ENCODE results near the gene OSGEP.

- no peak for TF ChIP-seq CTCF (IDR thresholded peaks at IDR 0.05; ENCODE audit: low read depth, low read length, poor library complexity, severe bottlenecking)
- no peak for TF ChIP-seq EZH2phosphoT487 (IDR thresholded peaks at IDR 0.05; ENCODE audit: borderline replicate concordance, low read length)
Measured at GRCh38 chr14:20478894-20479293, 24.3 kb upstream of the OSGEP start.

All from DOHH2 (cell line).